GM12878 (cell line): ENCODE measurements around the gene HMBS. TPM values are rescaled to one million over a fixed set of nuclear protein-coding genes. Genes with fewer than 3 reads are reported as not detected.

Experiments used
- ATAC-seq: fragments of 200-7000 bp; cut with Tn5 transposase; 3 replicates; pipeline ENCODE4 v1.9.1; 2020; ENCODE audit warnings: mild to moderate bottlenecking, moderate library complexity
- BruUV-seq: library from RNA; stranded (reverse); fragments of 400-500 nt; replicated peaks from 2 replicates; lab custom pipeline; 2021; lab: Mats Ljungman, UMichigan
- CTCF ChIA-PET: fragments of 300-600 bp; sonication (Branson Sonifier 250); formaldehyde crosslinking; extraction: SDS; loops from one replicate; lab custom pipeline; 2021; ENCODE audit warnings: inconsistent platforms; lab: Yijun Ruan, JAX
- POLR2A ChIA-PET: fragments of 350-600 bp; formaldehyde crosslinking; extraction: SDS; loops from one replicate; lab custom pipeline; 2021; ENCODE audit warnings: inconsistent platforms; lab: Charles Lee
- RAD21 ChIA-PET: fragments of 300-600 bp; sonication (Branson Sonifier 250); formaldehyde crosslinking; loops from one replicate; lab custom pipeline; 2023; ENCODE audit warnings: antibody characterized with exemption; ENCODE audit not compliant: unreplicated experiment; lab: Charles Lee
- SMC1A ChIA-PET: fragments of 300-600 bp; sonication (Branson Sonifier 250); formaldehyde crosslinking; loops from one replicate; lab custom pipeline; 2023; ENCODE audit not compliant: unreplicated experiment, uncharacterized antibody; lab: Charles Lee
- DNase-seq: peaks from one replicate; pipeline ENCODE4 v3.0.0-alpha.2; 2011; ENCODE audit warnings: low read depth, low spot score
- FAIRE-seq: peaks from 3 replicates; lab custom pipeline; 2011; peaks lifted over from hg19 to GRCh38; lab: Jason Lieb, UNC
- H2AFZ ChIP-seq: 2 replicates; pipeline ENCODE4 v1.6.0; 2011; ENCODE audit warnings: low read depth, low read length, control low read depth; ENCODE audit not compliant: control insufficient read depth
- H3K27ac ChIP-seq: 2 replicates; pipeline ENCODE4 v1.5.1; 2011; ENCODE audit warnings: control low read depth; ENCODE audit not compliant: control insufficient read depth, insufficient read depth
- H3K27me3 ChIP-seq, 2 experiments: replicated peaks in 1 of 2; 2 replicates each; pipeline versions ENCODE4 v1.6.0 to v1.6.1; 2011; ENCODE audit warnings: low read length in 1 of 2; ENCODE audit not compliant: control insufficient read depth in 2 of 2, insufficient read depth in 2 of 2
- H3K36me3 ChIP-seq, 2 experiments: 2 replicates each; pipeline ENCODE4 v1.5.1; 2011; ENCODE audit warnings: low read length in 1 of 2; ENCODE audit not compliant: control insufficient read depth in 2 of 2, insufficient read depth in 2 of 2
- H3K4me1 ChIP-seq: 2 replicates; pipeline ENCODE4 v1.6.1; 2011; ENCODE audit warnings: mild to moderate bottlenecking, low read length, moderate library complexity, mixed read lengths; ENCODE audit not compliant: control insufficient read depth, insufficient read depth
- H3K4me2 ChIP-seq: 2 replicates; pipeline ENCODE4 v1.6.0; 2011; ENCODE audit warnings: control low read depth; ENCODE audit not compliant: control insufficient read depth, insufficient read depth
- H3K4me3 ChIP-seq: fragments of 200-600 bp; sonication (generic); 2 replicates; pipeline ENCODE4 v1.5.1; 2016
- H3K79me2 ChIP-seq: 2 replicates; pipeline ENCODE4 v1.6.0; 2011; ENCODE audit warnings: low read length; ENCODE audit not compliant: control insufficient read depth, insufficient read depth
- H3K9ac ChIP-seq: 2 replicates; pipeline ENCODE4 v1.8.0; 2011; ENCODE audit warnings: low read length, control low read depth, mixed read lengths; ENCODE audit not compliant: control insufficient read depth, insufficient read depth
- H3K9me3 ChIP-seq: replicated peaks from 3 replicates; pipeline ENCODE4 v1.5.1; 2011; ENCODE audit warnings: mild to moderate bottlenecking, low read length; ENCODE audit not compliant: control insufficient read depth, insufficient read depth
- H4K20me1 ChIP-seq: 2 replicates; pipeline ENCODE4 v1.6.0; 2011; ENCODE audit not compliant: control insufficient read depth, insufficient read depth
- BMI1 ChIP-seq: fragments of 450-650 bp; IDR thresholded peaks from 2 replicates; pipeline ENCODE4 v1.6.1; 2016; ENCODE audit warnings: mild to moderate bottlenecking, moderate library complexity, borderline replicate concordance
- E2F4 ChIP-seq: IDR thresholded peaks from 2 replicates; pipeline ENCODE4 v1.6.1; 2012; ENCODE audit warnings: low read depth, low read length, improper control_type of control experiment
- EGR1 ChIP-seq, 2 experiments: IDR thresholded peaks; 1 replicate in 1 of 2; 2 replicates in 1 of 2; pipeline ENCODE4 v1.6.1; 2011 to 2012; ENCODE audit warnings: low read depth in 2 of 2, low read length in 2 of 2, borderline replicate concordance in 1 of 2, mild to moderate bottlenecking in 1 of 2, moderate library complexity in 1 of 2
- HDGF ChIP-seq: fragments of 450-650 bp; IDR thresholded peaks from 2 replicates; pipeline ENCODE4 v1.6.1; 2016; ENCODE audit warnings: antibody characterized with exemption
- MTA3 ChIP-seq: IDR thresholded peaks from 2 replicates; pipeline ENCODE4 v1.6.1; 2012; ENCODE audit warnings: low read length, inconsistent platforms, borderline replicate concordance
- MXI1 ChIP-seq: fragments of 150-350 bp; IDR thresholded peaks from 2 replicates; pipeline ENCODE4 v1.6.1; 2011; ENCODE audit warnings: low read depth, mild to moderate bottlenecking, inconsistent platforms, low read length, improper control_type of control experiment
- PAX5 ChIP-seq: IDR thresholded peaks from 2 replicates; pipeline ENCODE4 v1.6.1; 2011; ENCODE audit warnings: low read depth, low read length, borderline replicate concordance
- PML ChIP-seq: IDR thresholded peaks from 2 replicates; pipeline ENCODE4 v1.6.1; 2012; ENCODE audit warnings: low read length, inconsistent platforms
- POLR2A ChIP-seq: IDR thresholded peaks from 2 replicates; pipeline ENCODE4 v1.6.1; 2011; ENCODE audit warnings: low read depth, mild to moderate bottlenecking, low read length
- POLR2AphosphoS2 ChIP-seq: IDR thresholded peaks from 2 replicates; pipeline ENCODE4 v1.6.1; 2011; ENCODE audit warnings: low read depth, mild to moderate bottlenecking, low read length, improper control_type of control experiment, moderate library complexity
- RAD21 ChIP-seq: IDR thresholded peaks from 2 replicates; pipeline ENCODE4 v1.6.1; 2011; ENCODE audit warnings: mild to moderate bottlenecking, low read depth, low read length, moderate library complexity; ENCODE audit not compliant: insufficient read depth
- RBBP5 ChIP-seq: fragments of 200-600 bp; sonication (generic); conservative IDR thresholded peaks from 2 replicates; pipeline ENCODE4 v1.6.1; 2016
- REST ChIP-seq: IDR thresholded peaks from 2 replicates; pipeline ENCODE4 v1.6.1; 2012; ENCODE audit warnings: mild to moderate bottlenecking, low read depth, low read length
- RUNX3 ChIP-seq: IDR thresholded peaks from 2 replicates; pipeline ENCODE4 v1.6.1; 2012; ENCODE audit warnings: low read length, inconsistent platforms
- STAT1 ChIP-seq: fragments of 450-650 bp; conservative IDR thresholded peaks from 2 replicates; pipeline ENCODE4 v1.6.1; 2014; ENCODE audit warnings: antibody characterized with exemption, mild to moderate bottlenecking
- TBL1XR1 ChIP-seq: IDR thresholded peaks from 2 replicates; pipeline ENCODE4 v1.6.1; 2012; ENCODE audit warnings: low read depth, low read length, improper control_type of control experiment
- TCF12 ChIP-seq: IDR thresholded peaks from 2 replicates; pipeline ENCODE4 v1.6.1; 2011; ENCODE audit warnings: low read depth, mild to moderate bottlenecking, low read length
- TCF7 ChIP-seq: IDR thresholded peaks from 2 replicates; pipeline ENCODE4 v1.6.1; 2014; ENCODE audit warnings: antibody characterized with exemption, borderline replicate concordance
- YY1 ChIP-seq: IDR thresholded peaks from 2 replicates; pipeline ENCODE4 v1.6.1; 2011; ENCODE audit warnings: low read depth, mild to moderate bottlenecking, low read length
- ZNF24 ChIP-seq: fragments of 450-650 bp; IDR thresholded peaks from 2 replicates; pipeline ENCODE4 v1.6.1; 2017; ENCODE audit warnings: antibody characterized with exemption, mild to moderate bottlenecking
- ZSCAN29 ChIP-seq: fragments of 450-650 bp; IDR thresholded peaks from 2 replicates; pipeline ENCODE4 v1.6.1; 2017; ENCODE audit warnings: mild to moderate bottlenecking, moderate library complexity
- WGBS: methylation state at CpG from one replicate; pipeline ENCODE4 v1.1.6; 2016; ENCODE audit warnings: low lambda C conversion rate; ENCODE audit not compliant: insufficient replicate concordance, insufficient coverage; ENCODE audit errors: missing lambda C conversion rate; 5-methylcytosine and 5-hydroxymethylcytosine counted together
- in situ Hi-C: fragments of 300-500 bp; cut with MboI; formaldehyde crosslinking; loops from 9 replicates; pipeline ENCODE4 v1.14.3; 2018; ENCODE audit warnings: mixed read lengths
- intact Hi-C: fragments of 100-400 bp; cut with micrococcal nuclease; formaldehyde crosslinking; loops from one replicate; pipeline ENCODE4 v1.14.2; 2022; ENCODE audit not compliant: unreplicated experiment
- polyA plus RNA-seq, 11 experiments: library from polyadenylated mRNA; depleted of rRNA in 4 of 11; unstranded in 6 of 11; stranded (reverse) in 5 of 11; fragments of >200 nt; fragmentation: Nextera tagmentation in 4 of 11; fragmentation: Illumina TruSeq in 1 of 11; extraction: Ambion mirVana in 4 of 11; extraction: Trizol in 1 of 11; gene quantifications; 1 replicate in 1 of 11; 2 replicates in 10 of 11; pipeline versions ENCODE4 v1.2.1 to v1.2.3, GENCODE V29; 2011 to 2016; ENCODE audit warnings: inconsistent platforms in 2 of 11, missing spikeins in 2 of 11, low read depth in 1 of 11
- total RNA-seq, 4 experiments: library from RNA; depleted of rRNA in 3 of 4; stranded (reverse); fragments of >200 nt in 3 of 4; fragmentation: Illumina TruSeq in 1 of 4; extraction: Trizol in 1 of 4; gene quantifications; 2 replicates each; pipeline versions ENCODE4 v1.2.1 to v1.2.3, GENCODE V29; 2013 to 2021

Gene HMBS
- total and polyA plus RNA-seq, 10 of the 15 experiments (the other 5 are each of a cell fraction or from before 2014, with no cell fraction given): 17.7 to 96.7 (median 49.7) TPM

- in situ Hi-C loops (no loop called here), intact Hi-C loops (loop anchor here (5.0 kb wide), 2 partner anchors 84 to 174 kb away; partner anchors contain the start of genes BCL9L, RPS25 and TRAPPC4)
- no peak for TF ChIP-seq BMI1
- no peak for TF ChIP-seq RBBP5
- TF ChIP-seq ZNF24: no peak
- TF ChIP-seq POLR2AphosphoS2: no peak
- no peak for TF ChIP-seq REST
- TF ChIP-seq POLR2A: peak; percentile 59
- TF ChIP-seq HDGF: no peak
- TF ChIP-seq E2F4: no peak
- TF ChIP-seq EGR1 (IDR thresholded peaks at IDR 0.05; ENCODE audit: borderline replicate concordance in 1 of 2, low read depth in 2 of 2, low read length in 2 of 2): no peak
- no peak for TF ChIP-seq ZSCAN29
- no peak for TF ChIP-seq TCF7
- no peak for TF ChIP-seq YY1
- no peak; the same call in none of the 2 replicates for TF ChIP-seq MXI1
- TF ChIP-seq MTA3: no peak
- TF ChIP-seq TCF12: no peak
- TF ChIP-seq RUNX3: peak; percentile 24; the same call in 1 of the 2 replicates
- TF ChIP-seq RAD21: no peak
- no peak for TF ChIP-seq PAX5
- TF ChIP-seq TBL1XR1: no peak
- no peak for TF ChIP-seq PML
- TF ChIP-seq STAT1: no peak
Measured at GRCh38 chr11:119100994-119101758, 16.5 kb downstream of the HMBS start.

More at GRCh38 chr11:119100994-119101758, 16.5 kb downstream of the HMBS start:
- Histone ChIP-seq H2AFZ (peak overlapping the region; percentile 96), H3K79me2 (peaks cover 23% of the 10 kb centered on the region), H3K4me3 (peak overlapping the region; percentile 97), H4K20me1 (no peaks in the 10 kb centered on the region), H3K9ac (peak overlapping the region; percentile 87), H3K27me3 (no peaks in the 10 kb centered on the region), H3K9me3 (no peaks in the 10 kb centered on the region), H3K36me3 (peaks cover 6 to 7% of the 10 kb centered on the region in 2 experiments; a peak in 3 of 4 replicates), H3K27ac (peak overlapping the region; percentile 96), H3K4me1 (peaks cover 21% of the 10 kb centered on the region), H3K4me2 (peak overlapping the region; percentile 90)
- RAD21 ChIA-PET: interaction anchor here (0.6 to 1.7 kb wide), 7 partner anchors 15 to 285 kb away, joined by 3 to 22 read pairs (median 6); partner anchors contain the start of genes HINFP, HMBS and VPS11
- DNase-seq (no peak), FAIRE-seq (no peak), ATAC-seq (peak; percentile 68)
- POLR2A ChIA-PET: interaction anchor here (0.6 to 2.4 kb wide), 9 partner anchors 7 to 160 kb away, joined by 3 to 25 read pairs (median 4); partner anchors contain the start of genes HINFP, HMBS and VPS11
- 2% methylated on average over 29 of the region's 29 CpGs for WGBS
- TSS peak; percentile 70 for BruUV-seq
- CTCF ChIA-PET: interaction anchor here (1.0 to 2.2 kb wide), 13 partner anchors 17 to 237 kb away, joined by 3 to 13 read pairs (median 4); partner anchors contain the start of genes CBL, HINFP and VPS11
- SMC1A ChIA-PET: interaction anchor here (1.0 to 1.8 kb wide), 4 partner anchors 11 to 68 kb away, joined by 4 to 17 read pairs (median 4); partner anchors contain the start of genes HINFP, HMBS and NLRX1
